Measurements from ENCODE around the gene SBSN. TPM values are rescaled to one million over a fixed set of nuclear protein-coding genes. Genes with fewer than 3 reads are reported as not detected.
"Not testable (repeated sequence)": the region's sequence is repeated elsewhere in the genome, so short reads cannot be mapped to it uniquely, and the experiment has no call there.

The SBSN gene
- total RNA-seq, 2 donors from 2014 or later = 1.5 TPM; not detected in 1

GRCh38 chr19:35483089-35483488 is 45.0 kb downstream of the SBSN start:
- Histone ChIP-seq H3K9me3 (no peaks in the 10 kb centered on the region), H3K4me1 (ENCODE audit: control insufficient read depth in 1 of 2, low read depth in 2 of 2) (no peaks in the 10 kb centered on the region), H3K36me3 (no peaks in the 10 kb centered on the region), H3K4me3 (no peak overlapping the region), H3K27ac (no peak overlapping the region), H3K27me3 (replicated peaks; ENCODE audit: insufficient read depth) (no peaks in the 10 kb centered on the region)
- TF ChIP-seq CTCF (IDR thresholded peaks at IDR 0.05) = no peak
- ATAC-seq (ENCODE audit: insufficient number of reproducible peaks, low FRiP score, low read depth) (no peak), DNase-seq (ENCODE audit: low spot score) (no peak)

- Histone ChIP-seq H3K27ac (no peak overlapping the region), H3K27me3 (replicated peaks; ENCODE audit: insufficient read depth) (no peaks in the 10 kb centered on the region), H3K4me1 (ENCODE audit: control insufficient read depth in 1 of 2, low read depth in 2 of 2) (no peaks in the 10 kb centered on the region), H3K9me3 (no peaks in the 10 kb centered on the region), H3K4me3 (no peak overlapping the region), H3K36me3 (no peaks in the 10 kb centered on the region)
- DNase-seq (ENCODE audit: low spot score) (no peak), ATAC-seq (ENCODE audit: insufficient number of reproducible peaks, low FRiP score, low read depth) (no peak)
- no peak for TF ChIP-seq CTCF (IDR thresholded peaks at IDR 0.05)
Observed at GRCh38 chr19:35478794-35479677, 49.1 kb downstream of the SBSN start.

- H3K4me3 ChIP-seq = no peak overlapping the region
- ATAC-seq (ENCODE audit: insufficient number of reproducible peaks, low FRiP score, low read depth) = no peak
- no peaks in the 10 kb centered on the region for H3K9me3 ChIP-seq
- no peak for DNase-seq (ENCODE audit: low spot score)
- no peaks in the 10 kb centered on the region for H3K4me1 ChIP-seq (ENCODE audit: control insufficient read depth in 1 of 2, low read depth in 2 of 2)
- no peak for TF ChIP-seq CTCF (IDR thresholded peaks at IDR 0.05)
- no peak overlapping the region for H3K27ac ChIP-seq
- no peaks in the 10 kb centered on the region for H3K27me3 ChIP-seq (replicated peaks; ENCODE audit: insufficient read depth)
- H3K36me3 ChIP-seq = no peaks in the 10 kb centered on the region
Observed at GRCh38 chr19:35476149-35476548, 52.0 kb downstream of the SBSN start.

GRCh38 chr19:35474594-35474993 is 53.5 kb downstream of the SBSN start:
- not testable (repeated sequence) for H3K9me3 ChIP-seq; ATAC-seq (ENCODE audit: insufficient number of reproducible peaks, low FRiP score, low read depth); H3K27ac ChIP-seq; H3K4me1 ChIP-seq (ENCODE audit: control insufficient read depth in 1 of 2, low read depth in 2 of 2); DNase-seq (ENCODE audit: low spot score); H3K4me3 ChIP-seq; H3K36me3 ChIP-seq; H3K27me3 ChIP-seq (replicated peaks; ENCODE audit: insufficient read depth)

- H3K27ac ChIP-seq = no peak overlapping the region
- no peaks in the 10 kb centered on the region for H3K36me3 ChIP-seq
- no peak for ATAC-seq (ENCODE audit: insufficient number of reproducible peaks, low FRiP score, low read depth)
- no peaks in the 10 kb centered on the region for H3K27me3 ChIP-seq (replicated peaks; ENCODE audit: insufficient read depth)
- no peak for TF ChIP-seq CTCF (IDR thresholded peaks at IDR 0.05)
- H3K4me1 ChIP-seq (ENCODE audit: control insufficient read depth in 1 of 2, low read depth in 2 of 2) = no peaks in the 10 kb centered on the region
- no peaks in the 10 kb centered on the region for H3K9me3 ChIP-seq
- no peak for DNase-seq (ENCODE audit: low spot score)
- H3K4me3 ChIP-seq = no peak overlapping the region
Observed at GRCh38 chr19:35474104-35474503, 54.0 kb downstream of the SBSN start.

Other genes starting within 250 kb of the SBSN start
- gene HAMP, start 245.8 kb downstream of the SBSN start, total RNA-seq = under 1 TPM in 1 of 2 donors, not detected in 1; 0.28 TPM
- 1 to 10 TPM in 1 of 2 donors, not detected in 1; 2.8 TPM for gene MAG, start 236.2 kb downstream of the SBSN start, total RNA-seq
- gene CD22, start 199.1 kb downstream of the SBSN start, total RNA-seq = 1 to 10 TPM; 1.4 to 3.6 TPM
- not detected for gene FFAR1, start 180.4 kb downstream of the SBSN start, total RNA-seq
- gene FFAR3, start 169.9 kb downstream of the SBSN start, total RNA-seq = not detected
- not detected for gene GPR42, start 157.2 kb downstream of the SBSN start, total RNA-seq
- under 1 TPM in 1 of 2 donors, not detected in 1; 0.92 TPM for gene FFAR2, start 80.1 kb downstream of the SBSN start, total RNA-seq
- 10 to 100 TPM in 1 of 2 donors, not detected in 1; 29.6 TPM for gene KRTDAP, start 37.8 kb downstream of the SBSN start, total RNA-seq
- gene DMKN, start 14.7 kb downstream of the SBSN start, total RNA-seq = 10 to 100 TPM; 26.1 to 53.7 TPM
- gene GAPDHS, start 5.1 kb upstream of the SBSN start, total RNA-seq = not detected
- 10 to 100 TPM; 49.7 to 75.8 TPM for gene TMEM147, start 17.3 kb upstream of the SBSN start, total RNA-seq
- gene ATP4A, start 35.3 kb upstream of the SBSN start, total RNA-seq = under 1 TPM in 1 of 2 donors, not detected in 1; 0.35 TPM
- gene PMIS2, start 57.9 kb upstream of the SBSN start, total RNA-seq = not detected
- 10 to 100 TPM in 1 of 2 donors, 1 to 10 TPM in 1; 8.4 to 13.9 TPM for gene HAUS5, start 84.4 kb upstream of the SBSN start, total RNA-seq
- 10 to 100 TPM; 47.2 to 53.8 TPM for gene RBM42, start 100.7 kb upstream of the SBSN start, total RNA-seq
- gene ETV2, start 113.4 kb upstream of the SBSN start, total RNA-seq = not detected
- 100 to 1,000 TPM; 258 to 386 TPM for gene COX6B1, start 120.0 kb upstream of the SBSN start, total RNA-seq
- not detected for gene UPK1A, start 138.2 kb upstream of the SBSN start, total RNA-seq
- not detected for gene ZBTB32, start 176.2 kb upstream of the SBSN start, total RNA-seq
- gene KMT2B, start 189.7 kb upstream of the SBSN start, total RNA-seq = 10 to 100 TPM; 26.4 to 31.3 TPM
- 10 to 100 TPM in 1 of 2 donors, 1 to 10 TPM in 1; 6.9 to 13.1 TPM for gene IGFLR1, start 214.1 kb upstream of the SBSN start, total RNA-seq
- 10 to 100 TPM; 34.4 to 42.6 TPM for gene U2AF1L4, start 217.1 kb upstream of the SBSN start, total RNA-seq
- gene PSENEN, start 217.3 kb upstream of the SBSN start, total RNA-seq = 10 to 100 TPM; 25.5 to 30.1 TPM
- 10 to 100 TPM in 1 of 2 donors, 1 to 10 TPM in 1; 9.9 to 30.5 TPM for gene LIN37, start 220.3 kb upstream of the SBSN start, total RNA-seq
- 100 to 1,000 TPM in 1 of 2 donors, 10 to 100 TPM in 1; 78.6 to 130 TPM for gene HSPB6, start 228.7 kb upstream of the SBSN start, total RNA-seq
- gene PROSER3, start 229.9 kb upstream of the SBSN start, total RNA-seq = 10 to 100 TPM; 11.1 to 16.6 TPM
- 10 to 100 TPM; 15.4 to 30.7 TPM for gene ARHGAP33, start 247.3 kb upstream of the SBSN start, total RNA-seq

Data from thoracic aorta (tissue), 2 donors.